ENCODE results near the gene ADCY7.

DNA sequence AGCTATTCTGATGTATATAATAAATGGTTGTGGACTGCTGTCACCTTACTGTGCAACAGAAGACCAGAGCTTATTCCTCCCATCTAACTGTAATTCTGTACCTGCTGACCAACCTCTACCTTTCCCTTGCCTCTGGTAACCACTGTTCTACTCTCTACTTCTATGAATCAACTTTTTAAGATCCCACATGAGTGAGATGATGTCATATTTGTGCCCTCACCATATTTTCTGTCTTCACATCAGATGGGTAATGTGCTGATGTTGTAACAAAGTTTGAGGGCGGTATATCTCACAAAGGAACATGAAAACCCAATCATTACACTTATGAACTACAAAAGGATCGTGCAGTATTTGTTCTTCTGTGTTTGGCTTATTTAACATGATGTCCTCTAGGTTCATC, 85.6 kb downstream of the ADCY7 start:
- TF ChIP-seq, protein P1, sequence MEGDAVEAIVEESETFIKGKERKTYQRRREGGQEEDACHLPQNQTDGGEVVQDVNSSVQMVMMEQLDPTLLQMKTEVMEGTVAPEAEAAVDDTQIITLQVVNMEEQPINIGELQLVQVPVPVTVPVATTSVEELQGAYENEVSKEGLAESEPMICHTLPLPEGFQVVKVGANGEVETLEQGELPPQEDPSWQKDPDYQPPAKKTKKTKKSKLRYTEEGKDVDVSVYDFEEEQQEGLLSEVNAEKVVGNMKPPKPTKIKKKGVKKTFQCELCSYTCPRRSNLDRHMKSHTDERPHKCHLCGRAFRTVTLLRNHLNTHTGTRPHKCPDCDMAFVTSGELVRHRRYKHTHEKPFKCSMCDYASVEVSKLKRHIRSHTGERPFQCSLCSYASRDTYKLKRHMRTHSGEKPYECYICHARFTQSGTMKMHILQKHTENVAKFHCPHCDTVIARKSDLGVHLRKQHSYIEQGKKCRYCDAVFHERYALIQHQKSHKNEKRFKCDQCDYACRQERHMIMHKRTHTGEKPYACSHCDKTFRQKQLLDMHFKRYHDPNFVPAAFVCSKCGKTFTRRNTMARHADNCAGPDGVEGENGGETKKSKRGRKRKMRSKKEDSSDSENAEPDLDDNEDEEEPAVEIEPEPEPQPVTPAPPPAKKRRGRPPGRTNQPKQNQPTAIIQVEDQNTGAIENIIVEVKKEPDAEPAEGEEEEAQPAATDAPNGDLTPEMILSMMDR (IDR thresholded peaks at IDR 0.05), result no peak
- TF ChIP-seq POLR2A (IDR thresholded peaks at IDR 0.05), result no peak
